HL-60/S4 treated with retinoic acid at 250 ng/mL for 4 days and 3 days (cell line): ENCODE measurements around the gene TMPRSS6.

Experiments used
- in situ Hi-C: fragments of 300-500 bp; cut with MboI; formaldehyde crosslinking; loops from 2 replicates; pipeline ENCODE4 v1.7.0; 2022; ENCODE audit warnings: low sequenced_read_pairs

Gene TMPRSS6

GRCh38 chr22:37109242-37109917 is at the start of gene TMPRSS6:
Gene TMPRSS6, minus strand, starts transcription at chr22:37109713. Its CDS starts 6,296 bp downstream, at chr22:37103417.
- in situ Hi-C loops = no loop called here

- in situ Hi-C loops = no loop called here
Observed at GRCh38 chr22:37158963-37159290, 49.4 kb upstream of the TMPRSS6 start.

GRCh38 chr22:37157516-37158285 is 48.2 kb upstream of the TMPRSS6 start:
- in situ Hi-C loops = no loop called here

GRCh38 chr22:37156686-37157435 is 47.3 kb upstream of the TMPRSS6 start:
- in situ Hi-C loops = no loop called here

GRCh38 chr22:37155971-37156370 is 46.5 kb upstream of the TMPRSS6 start:
- in situ Hi-C loops = no loop called here

GRCh38 chr22:37154925-37155712 is 45.6 kb upstream of the TMPRSS6 start:
- in situ Hi-C loops = no loop called here

GRCh38 chr22:37153901-37154300 is 44.4 kb upstream of the TMPRSS6 start:
- in situ Hi-C loops = no loop called here

- in situ Hi-C loops = no loop called here
Observed at GRCh38 chr22:37151401-37151800, 41.9 kb upstream of the TMPRSS6 start.

GRCh38 chr22:37150701-37151100 is 41.2 kb upstream of the TMPRSS6 start:
- in situ Hi-C loops = no loop called here

GRCh38 chr22:37148742-37149665 is 39.5 kb upstream of the TMPRSS6 start:
- in situ Hi-C loops = no loop called here

- in situ Hi-C loops = no loop called here
Observed at GRCh38 chr22:37148031-37148651, 38.6 kb upstream of the TMPRSS6 start.

GRCh38 chr22:37147186-37147990 is 37.9 kb upstream of the TMPRSS6 start:
- in situ Hi-C loops = no loop called here

GRCh38 chr22:37146507-37147180 is 37.1 kb upstream of the TMPRSS6 start:
- in situ Hi-C loops = no loop called here

- in situ Hi-C loops = no loop called here
Observed at GRCh38 chr22:37146051-37146385, 36.5 kb upstream of the TMPRSS6 start.

- in situ Hi-C loops = no loop called here
Observed at GRCh38 chr22:37145180-37146050, 35.9 kb upstream of the TMPRSS6 start.

- in situ Hi-C loops = no loop called here
Observed at GRCh38 chr22:37144180-37144554, 34.7 kb upstream of the TMPRSS6 start.

GRCh38 chr22:37141971-37142370 is 32.5 kb upstream of the TMPRSS6 start:
- in situ Hi-C loops = no loop called here
